GM12878 (cell line): ENCODE results near the gene NPEPPS.

Experiments used
- STAT1 ChIP-seq: fragments of 450-650 bp; conservative IDR thresholded peaks from 2 replicates; pipeline ENCODE4 v1.6.1; 2014; ENCODE audit warnings: antibody characterized with exemption, mild to moderate bottlenecking
- YY1 ChIP-seq: IDR thresholded peaks from 2 replicates; pipeline ENCODE4 v1.6.1; 2011; ENCODE audit warnings: low read depth, mild to moderate bottlenecking, low read length
- TF ChIP-seq, protein P1 (sequence below): fragments of 450-650 bp; IDR thresholded peaks from 2 replicates; pipeline ENCODE4 v1.6.1; 2017; ENCODE audit warnings: mild to moderate bottlenecking, moderate library complexity
- TF ChIP-seq, protein P2 (sequence below): IDR thresholded peaks from 2 replicates; pipeline ENCODE4 v1.6.1; 2012; ENCODE audit warnings: mild to moderate bottlenecking, low read depth, low read length
- TF ChIP-seq, protein P3 (sequence below): fragments of 450-650 bp; IDR thresholded peaks from 2 replicates; pipeline ENCODE4 v1.6.1; 2018; ENCODE audit warnings: borderline replicate concordance, mild to moderate bottlenecking; ENCODE audit not compliant: partially characterized antibody
- TF ChIP-seq, protein P4 (sequence below): fragments of 450-650 bp; formaldehyde crosslinking; IDR thresholded peaks from 2 replicates; pipeline ENCODE4 v1.5.0; 2022; ENCODE audit warnings: mild to moderate bottlenecking, missing genetic modification characterization
- TF ChIP-seq, protein P5 (sequence below): IDR thresholded peaks from 2 replicates; pipeline ENCODE4 v1.6.1; 2012; ENCODE audit warnings: low read depth, low read length, improper control_type of control experiment

DNA sequence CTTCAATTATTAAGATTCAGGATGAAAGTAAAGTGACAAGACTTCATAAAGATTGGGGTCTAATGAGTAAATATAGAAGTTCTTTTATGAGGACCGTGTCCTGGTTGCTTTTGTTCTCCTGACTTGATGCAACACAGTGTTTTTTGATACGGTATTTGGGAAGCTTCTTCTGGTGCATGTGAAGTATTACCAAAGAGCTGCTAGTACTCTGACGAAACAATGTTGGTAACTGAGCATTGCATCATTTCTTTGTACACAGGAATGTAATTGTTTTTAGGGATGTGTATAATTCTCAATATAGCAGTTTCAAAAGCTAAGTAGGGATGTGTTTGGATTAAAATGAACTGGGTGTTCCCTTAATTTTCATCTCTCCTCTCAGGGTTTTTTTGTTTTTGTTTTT, 134.7 kb downstream of the NPEPPS start:
- TF ChIP-seq YY1 (no peak), STAT1 (no peak)
- TF ChIP-seq, protein P1, sequence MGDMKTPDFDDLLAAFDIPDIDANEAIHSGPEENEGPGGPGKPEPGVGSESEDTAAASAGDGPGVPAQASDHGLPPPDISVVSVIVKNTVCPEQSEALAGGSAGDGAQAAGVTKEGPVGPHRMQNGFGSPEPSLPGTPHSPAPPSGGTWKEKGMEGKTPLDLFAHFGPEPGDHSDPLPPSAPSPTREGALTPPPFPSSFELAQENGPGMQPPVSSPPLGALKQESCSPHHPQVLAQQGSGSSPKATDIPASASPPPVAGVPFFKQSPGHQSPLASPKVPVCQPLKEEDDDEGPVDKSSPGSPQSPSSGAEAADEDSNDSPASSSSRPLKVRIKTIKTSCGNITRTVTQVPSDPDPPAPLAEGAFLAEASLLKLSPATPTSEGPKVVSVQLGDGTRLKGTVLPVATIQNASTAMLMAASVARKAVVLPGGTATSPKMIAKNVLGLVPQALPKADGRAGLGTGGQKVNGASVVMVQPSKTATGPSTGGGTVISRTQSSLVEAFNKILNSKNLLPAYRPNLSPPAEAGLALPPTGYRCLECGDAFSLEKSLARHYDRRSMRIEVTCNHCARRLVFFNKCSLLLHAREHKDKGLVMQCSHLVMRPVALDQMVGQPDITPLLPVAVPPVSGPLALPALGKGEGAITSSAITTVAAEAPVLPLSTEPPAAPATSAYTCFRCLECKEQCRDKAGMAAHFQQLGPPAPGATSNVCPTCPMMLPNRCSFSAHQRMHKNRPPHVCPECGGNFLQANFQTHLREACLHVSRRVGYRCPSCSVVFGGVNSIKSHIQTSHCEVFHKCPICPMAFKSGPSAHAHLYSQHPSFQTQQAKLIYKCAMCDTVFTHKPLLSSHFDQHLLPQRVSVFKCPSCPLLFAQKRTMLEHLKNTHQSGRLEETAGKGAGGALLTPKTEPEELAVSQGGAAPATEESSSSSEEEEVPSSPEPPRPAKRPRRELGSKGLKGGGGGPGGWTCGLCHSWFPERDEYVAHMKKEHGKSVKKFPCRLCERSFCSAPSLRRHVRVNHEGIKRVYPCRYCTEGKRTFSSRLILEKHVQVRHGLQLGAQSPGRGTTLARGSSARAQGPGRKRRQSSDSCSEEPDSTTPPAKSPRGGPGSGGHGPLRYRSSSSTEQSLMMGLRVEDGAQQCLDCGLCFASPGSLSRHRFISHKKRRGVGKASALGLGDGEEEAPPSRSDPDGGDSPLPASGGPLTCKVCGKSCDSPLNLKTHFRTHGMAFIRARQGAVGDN = no peak
- TF ChIP-seq, protein P2, sequence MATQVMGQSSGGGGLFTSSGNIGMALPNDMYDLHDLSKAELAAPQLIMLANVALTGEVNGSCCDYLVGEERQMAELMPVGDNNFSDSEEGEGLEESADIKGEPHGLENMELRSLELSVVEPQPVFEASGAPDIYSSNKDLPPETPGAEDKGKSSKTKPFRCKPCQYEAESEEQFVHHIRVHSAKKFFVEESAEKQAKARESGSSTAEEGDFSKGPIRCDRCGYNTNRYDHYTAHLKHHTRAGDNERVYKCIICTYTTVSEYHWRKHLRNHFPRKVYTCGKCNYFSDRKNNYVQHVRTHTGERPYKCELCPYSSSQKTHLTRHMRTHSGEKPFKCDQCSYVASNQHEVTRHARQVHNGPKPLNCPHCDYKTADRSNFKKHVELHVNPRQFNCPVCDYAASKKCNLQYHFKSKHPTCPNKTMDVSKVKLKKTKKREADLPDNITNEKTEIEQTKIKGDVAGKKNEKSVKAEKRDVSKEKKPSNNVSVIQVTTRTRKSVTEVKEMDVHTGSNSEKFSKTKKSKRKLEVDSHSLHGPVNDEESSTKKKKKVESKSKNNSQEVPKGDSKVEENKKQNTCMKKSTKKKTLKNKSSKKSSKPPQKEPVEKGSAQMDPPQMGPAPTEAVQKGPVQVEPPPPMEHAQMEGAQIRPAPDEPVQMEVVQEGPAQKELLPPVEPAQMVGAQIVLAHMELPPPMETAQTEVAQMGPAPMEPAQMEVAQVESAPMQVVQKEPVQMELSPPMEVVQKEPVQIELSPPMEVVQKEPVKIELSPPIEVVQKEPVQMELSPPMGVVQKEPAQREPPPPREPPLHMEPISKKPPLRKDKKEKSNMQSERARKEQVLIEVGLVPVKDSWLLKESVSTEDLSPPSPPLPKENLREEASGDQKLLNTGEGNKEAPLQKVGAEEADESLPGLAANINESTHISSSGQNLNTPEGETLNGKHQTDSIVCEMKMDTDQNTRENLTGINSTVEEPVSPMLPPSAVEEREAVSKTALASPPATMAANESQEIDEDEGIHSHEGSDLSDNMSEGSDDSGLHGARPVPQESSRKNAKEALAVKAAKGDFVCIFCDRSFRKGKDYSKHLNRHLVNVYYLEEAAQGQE = no peak
- TF ChIP-seq, protein P3, sequence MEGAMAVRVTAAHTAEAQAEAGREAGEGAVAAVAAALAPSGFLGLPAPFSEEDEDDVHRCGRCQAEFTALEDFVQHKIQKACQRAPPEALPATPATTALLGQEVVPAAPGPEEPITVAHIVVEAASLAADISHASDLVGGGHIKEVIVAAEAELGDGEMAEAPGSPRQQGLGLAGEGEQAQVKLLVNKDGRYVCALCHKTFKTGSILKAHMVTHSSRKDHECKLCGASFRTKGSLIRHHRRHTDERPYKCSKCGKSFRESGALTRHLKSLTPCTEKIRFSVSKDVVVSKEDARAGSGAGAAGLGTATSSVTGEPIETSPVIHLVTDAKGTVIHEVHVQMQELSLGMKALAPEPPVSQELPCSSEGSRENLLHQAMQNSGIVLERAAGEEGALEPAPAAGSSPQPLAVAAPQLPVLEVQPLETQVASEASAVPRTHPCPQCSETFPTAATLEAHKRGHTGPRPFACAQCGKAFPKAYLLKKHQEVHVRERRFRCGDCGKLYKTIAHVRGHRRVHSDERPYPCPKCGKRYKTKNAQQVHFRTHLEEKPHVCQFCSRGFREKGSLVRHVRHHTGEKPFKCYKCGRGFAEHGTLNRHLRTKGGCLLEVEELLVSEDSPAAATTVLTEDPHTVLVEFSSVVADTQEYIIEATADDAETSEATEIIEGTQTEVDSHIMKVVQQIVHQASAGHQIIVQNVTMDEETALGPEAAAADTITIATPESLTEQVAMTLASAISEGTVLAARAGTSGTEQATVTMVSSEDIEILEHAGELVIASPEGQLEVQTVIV = no peak
- TF ChIP-seq, protein P4, sequence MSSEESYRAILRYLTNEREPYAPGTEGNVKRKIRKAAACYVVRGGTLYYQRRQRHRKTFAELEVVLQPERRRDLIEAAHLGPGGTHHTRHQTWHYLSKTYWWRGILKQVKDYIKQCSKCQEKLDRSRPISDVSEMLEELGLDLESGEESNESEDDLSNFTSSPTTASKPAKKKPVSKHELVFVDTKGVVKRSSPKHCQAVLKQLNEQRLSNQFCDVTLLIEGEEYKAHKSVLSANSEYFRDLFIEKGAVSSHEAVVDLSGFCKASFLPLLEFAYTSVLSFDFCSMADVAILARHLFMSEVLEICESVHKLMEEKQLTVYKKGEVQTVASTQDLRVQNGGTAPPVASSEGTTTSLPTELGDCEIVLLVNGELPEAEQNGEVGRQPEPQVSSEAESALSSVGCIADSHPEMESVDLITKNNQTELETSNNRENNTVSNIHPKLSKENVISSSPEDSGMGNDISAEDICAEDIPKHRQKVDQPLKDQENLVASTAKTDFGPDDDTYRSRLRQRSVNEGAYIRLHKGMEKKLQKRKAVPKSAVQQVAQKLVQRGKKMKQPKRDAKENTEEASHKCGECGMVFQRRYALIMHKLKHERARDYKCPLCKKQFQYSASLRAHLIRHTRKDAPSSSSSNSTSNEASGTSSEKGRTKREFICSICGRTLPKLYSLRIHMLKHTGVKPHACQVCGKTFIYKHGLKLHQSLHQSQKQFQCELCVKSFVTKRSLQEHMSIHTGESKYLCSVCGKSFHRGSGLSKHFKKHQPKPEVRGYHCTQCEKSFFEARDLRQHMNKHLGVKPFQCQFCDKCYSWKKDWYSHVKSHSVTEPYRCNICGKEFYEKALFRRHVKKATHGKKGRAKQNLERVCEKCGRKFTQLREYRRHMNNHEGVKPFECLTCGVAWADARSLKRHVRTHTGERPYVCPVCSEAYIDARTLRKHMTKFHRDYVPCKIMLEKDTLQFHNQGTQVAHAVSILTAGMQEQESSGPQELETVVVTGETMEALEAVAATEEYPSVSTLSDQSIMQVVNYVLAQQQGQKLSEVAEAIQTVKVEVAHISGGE (CRISPR knock-in tag) = no peak
- TF ChIP-seq, protein P5, sequence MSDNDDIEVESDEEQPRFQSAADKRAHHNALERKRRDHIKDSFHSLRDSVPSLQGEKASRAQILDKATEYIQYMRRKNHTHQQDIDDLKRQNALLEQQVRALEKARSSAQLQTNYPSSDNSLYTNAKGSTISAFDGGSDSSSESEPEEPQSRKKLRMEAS = no peak
